H1 (cell line): Measurements from ENCODE around the gene PRKAB2. TPM values are rescaled to one million over a fixed set of nuclear protein-coding genes. Genes with fewer than 3 reads are reported as not detected.

Experiments used
- CTCF ChIA-PET: fragments of 300-600 bp; sonication (Branson Sonifier 250); formaldehyde crosslinking; loops from one replicate; lab custom pipeline; 2021; ENCODE audit not compliant: partially characterized antibody; lab: Charles Lee
- POLR2A ChIA-PET: fragments of 300-600 bp; sonication (Branson Sonifier 250); formaldehyde crosslinking; loops from one replicate; lab custom pipeline; 2021; ENCODE audit warnings: inconsistent platforms; ENCODE audit not compliant: partially characterized antibody; lab: Charles Lee
- DNase-seq, 2 experiments: peaks; one replicate each; pipeline versions ENCODE4 v3.0.0 to v3.0.0-alpha.2; 2010 to 2022; ENCODE audit warnings: low spot score in 2 of 2, low read depth in 1 of 2, mixed read lengths in 1 of 2
- FAIRE-seq: peaks from 2 replicates; lab custom pipeline; 2011; peaks lifted over from hg19 to GRCh38; lab: Jason Lieb, UNC
- H2AFZ ChIP-seq: 2 replicates; pipeline ENCODE4 v1.8.1; 2012; ENCODE audit warnings: low read length, inconsistent platforms
- H2AK5ac ChIP-seq: 2 replicates; pipeline ENCODE4 v1.6.1; 2013; ENCODE audit warnings: low read depth, low read length
- H2BK120ac ChIP-seq: replicated peaks from 2 replicates; pipeline ENCODE3; 2013; ENCODE audit warnings: low read depth, low read length, inconsistent platforms
- H2BK12ac ChIP-seq: 2 replicates; pipeline ENCODE4 v1.6.1; 2013; ENCODE audit warnings: low read depth, low read length
- H2BK15ac ChIP-seq: 2 replicates; pipeline ENCODE4 v1.6.1; 2013; ENCODE audit warnings: low read length
- H2BK20ac ChIP-seq: 2 replicates; pipeline ENCODE4 v1.6.1; 2013; ENCODE audit warnings: low read length
- H2BK5ac ChIP-seq: 2 replicates; pipeline ENCODE4 v1.6.1; 2013; ENCODE audit warnings: low read depth, low read length
- H3K14ac ChIP-seq: 2 replicates; pipeline ENCODE4 v1.6.1; 2013; ENCODE audit warnings: inconsistent platforms; ENCODE audit not compliant: insufficient read length
- H3K18ac ChIP-seq: 2 replicates; pipeline ENCODE4 v1.6.1; 2013; ENCODE audit warnings: low read length; ENCODE audit errors: extremely low read depth
- H3K23ac ChIP-seq: 2 replicates; pipeline ENCODE4 v1.6.1; 2013; ENCODE audit warnings: inconsistent platforms; ENCODE audit not compliant: insufficient read length
- H3K23me2 ChIP-seq: 2 replicates; pipeline ENCODE4 v1.6.1; 2013; ENCODE audit warnings: low read depth, low read length
- H3K27ac ChIP-seq: 2 replicates; pipeline ENCODE4 v1.6.1; 2011; ENCODE audit warnings: low read depth, low read length, inconsistent platforms
- H3K27me3 ChIP-seq, 4 experiments: replicated peaks in 1 of 4; 1 replicate in 1 of 4; 2 replicates in 3 of 4; pipeline versions ENCODE4 v1.6.1 to v1.8.1; 2011 to 2013; ENCODE audit warnings: low read length in 3 of 4, mild to moderate bottlenecking in 3 of 4, inconsistent platforms in 2 of 4, mixed read lengths in 2 of 4, moderate library complexity in 1 of 4; ENCODE audit not compliant: control insufficient read depth in 3 of 4, insufficient read depth in 3 of 4; ENCODE audit errors: extremely low read depth in 1 of 4
- H3K36me3 ChIP-seq, 4 experiments: 2 replicates each; pipeline versions ENCODE4 v1.6.1 to v1.8.1; 2011 to 2013; ENCODE audit warnings: mild to moderate bottlenecking in 4 of 4, low read length in 3 of 4, moderate library complexity in 2 of 4, control low read depth in 1 of 4, inconsistent platforms in 1 of 4; ENCODE audit not compliant: insufficient read depth in 4 of 4, control insufficient read depth in 2 of 4
- H3K4ac ChIP-seq: replicated peaks from 2 replicates; pipeline ENCODE3; 2013; ENCODE audit warnings: low read length, low read depth, mixed read lengths, inconsistent platforms; ENCODE audit not compliant: insufficient read length
- H3K4me1 ChIP-seq, 4 experiments: replicated peaks in 1 of 4; 1 replicate in 1 of 4; 2 replicates in 3 of 4; pipeline versions ENCODE4 v1.6.1 to v1.8.1; 2011 to 2013; ENCODE audit warnings: low read length in 3 of 4, inconsistent platforms in 2 of 4, mixed read lengths in 1 of 4; ENCODE audit not compliant: insufficient read depth in 4 of 4, control insufficient read depth in 3 of 4
- H3K4me2 ChIP-seq, 2 experiments: 2 replicates each; pipeline versions ENCODE4 v1.6.1 to v1.8.1; 2011 to 2013; ENCODE audit warnings: low read depth in 2 of 2, low read length in 2 of 2, control low read depth in 1 of 2, inconsistent platforms in 1 of 2, mild to moderate bottlenecking in 1 of 2; ENCODE audit not compliant: insufficient read depth in 1 of 2
- H3K4me3 ChIP-seq, 4 experiments: fragments of 200-600, 300-600 bp in 1 of 4; sonication (generic), shearing (Covaris generic), sonication (Bioruptor Twin) in 1 of 4; 2 replicates each; pipeline versions ENCODE4 v1.5.1 to v1.8.1; 2011 to 2016; ENCODE audit warnings: low read length in 4 of 4, low read depth in 3 of 4, control low read depth in 2 of 4, inconsistent platforms in 2 of 4, mild to moderate bottlenecking in 2 of 4, mixed read lengths in 1 of 4, moderate library complexity in 1 of 4; ENCODE audit not compliant: insufficient read depth in 2 of 4; ENCODE audit errors: extremely low read depth in 1 of 4
- H3K56ac ChIP-seq: replicated peaks from 2 replicates; pipeline ENCODE3; 2013; ENCODE audit warnings: low read depth, mild to moderate bottlenecking, mixed read lengths, low read length, inconsistent platforms; ENCODE audit not compliant: insufficient read length
- H3K79me1 ChIP-seq: 2 replicates; pipeline ENCODE4 v1.6.1; 2013; ENCODE audit warnings: low read depth, low read length, control low read depth
- H3K79me2 ChIP-seq, 2 experiments: 2 replicates each; pipeline versions ENCODE4 v1.6.1 to v1.8.1; 2012 to 2013; ENCODE audit warnings: low read length in 2 of 2, mild to moderate bottlenecking in 2 of 2, inconsistent platforms in 1 of 2; ENCODE audit not compliant: insufficient read depth in 2 of 2, control insufficient read depth in 1 of 2
- H3K9ac ChIP-seq, 4 experiments: replicated peaks in 1 of 4; 1 replicate in 1 of 4; 2 replicates in 3 of 4; pipeline versions ENCODE4 v1.6.1 to v1.8.1; 2011 to 2013; ENCODE audit warnings: low read depth in 3 of 4, low read length in 3 of 4, control low read depth in 2 of 4, mild to moderate bottlenecking in 2 of 4, moderate library complexity in 2 of 4, inconsistent platforms in 1 of 4; ENCODE audit errors: extremely low read depth in 1 of 4
- H3K9me3 ChIP-seq, 2 experiments: 2 replicates each; pipeline versions ENCODE4 v1.6.1 to v1.8.1; 2012 to 2013; ENCODE audit warnings: mild to moderate bottlenecking in 2 of 2, moderate library complexity in 2 of 2, control low read depth in 1 of 2, inconsistent platforms in 1 of 2, low read depth in 1 of 2, low read length in 1 of 2, mixed read lengths in 1 of 2; ENCODE audit not compliant: insufficient read depth in 2 of 2
- H4K20me1 ChIP-seq, 2 experiments: replicated peaks in 1 of 2; 2 replicates each; pipeline versions ENCODE3 to v1.8.1; 2011 to 2013; ENCODE audit warnings: inconsistent platforms in 2 of 2, low read length in 2 of 2, mild to moderate bottlenecking in 1 of 2; ENCODE audit not compliant: insufficient read depth in 2 of 2, control insufficient read depth in 1 of 2
- H4K5ac ChIP-seq: 2 replicates; pipeline ENCODE4 v1.6.1; 2013; ENCODE audit warnings: low read length, low read depth, mixed read lengths, inconsistent platforms; ENCODE audit not compliant: insufficient read length
- H4K8ac ChIP-seq: 2 replicates; pipeline ENCODE4 v1.8.0; 2013; ENCODE audit warnings: mild to moderate bottlenecking, moderate library complexity, low read length, inconsistent platforms; ENCODE audit not compliant: insufficient read depth; ENCODE audit errors: extremely low read depth
- H4K91ac ChIP-seq: replicated peaks from 2 replicates; pipeline ENCODE3; 2013; ENCODE audit warnings: low read length, mixed read lengths, inconsistent platforms; ENCODE audit not compliant: insufficient read length
- HDAC6 ChIP-seq: IDR thresholded peaks from one replicate; pipeline ENCODE4 v1.7.1; 2012; ENCODE audit warnings: low read depth, mild to moderate bottlenecking, inconsistent platforms, low read length, moderate library complexity
- MAX ChIP-seq: IDR thresholded peaks from 2 replicates; pipeline ENCODE4 v1.6.1; 2012; ENCODE audit warnings: inconsistent platforms
- PHF8 ChIP-seq: fragments of 200-600 bp; sonication (generic); conservative IDR thresholded peaks from 2 replicates; pipeline ENCODE4 v1.7.1; 2012; ENCODE audit warnings: low read depth, mild to moderate bottlenecking, inconsistent platforms, low read length, moderate library complexity
- SRF ChIP-seq: IDR thresholded peaks from 2 replicates; pipeline ENCODE4 v1.6.1; 2011; ENCODE audit warnings: mild to moderate bottlenecking, low read depth, low read length, moderate library complexity
- WGBS, 2 experiments: shearing (Covaris generic) in 1 of 2; methylation state at CpG; one replicate each; pipeline versions ENCODE4 v1.1.6 to v1.1.7; 2013 to 2015; ENCODE audit warnings: low lambda C conversion rate in 2 of 2, mixed read lengths in 2 of 2, inconsistent platforms in 1 of 2, low coverage in 1 of 2, missing lambda C conversion rate in 1 of 2; ENCODE audit not compliant: insufficient replicate concordance in 2 of 2, insufficient coverage in 1 of 2, insufficient read length in 1 of 2; ENCODE audit errors: extremely low coverage in 1 of 2, missing lambda C conversion rate in 1 of 2; 5-methylcytosine and 5-hydroxymethylcytosine counted together
- polyA plus RNA-seq, 7 experiments: library from polyadenylated mRNA; depleted of rRNA in 3 of 7; stranded (reverse) in 5 of 7; unstranded in 2 of 7; fragments of >200 nt in 5 of 7; fragments of 200-250 nt in 2 of 7; gene quantifications; 1 replicate in 5 of 7; 2 replicates in 1 of 7; 4 replicates in 1 of 7; pipeline versions ENCODE4 v1.2.1 to v1.2.3, GENCODE V29; 2011 to 2013; ENCODE audit warnings: missing spikeins in 2 of 7, mixed read lengths in 2 of 7
- total RNA-seq: library from RNA; stranded (reverse); fragmentation: NEBNext Ultra II Directional; extraction: Animal tissue kit (Norgen Biotek cat#: 25700); gene quantifications from 2 replicates; pipeline ENCODE4 v1.2.1, GENCODE V29; 2021
- TF ChIP-seq, protein P1 (sequence below): IDR thresholded peaks from 2 replicates; pipeline ENCODE4 v1.6.1; 2011; ENCODE audit warnings: low read depth, mild to moderate bottlenecking, low read length; ENCODE audit not compliant: insufficient read depth

PRKAB2 gene
- total and polyA plus RNA-seq, 2 of the 8 experiments (the other 6 are each of a cell fraction or from before 2014, with no cell fraction given), result 15.0 to 18.9 TPM

GRCh38 chr1:147201786-147202185 lies 29.5 kb upstream of the PRKAB2 start:
- Histone ChIP-seq H2BK120ac (no peak overlapping the region), H2BK12ac (no peak overlapping the region), H3K79me2 (no peaks in the 10 kb centered on the region), H2AFZ (no peak overlapping the region), H3K23me2 (no peaks in the 10 kb centered on the region), H3K14ac (no peak overlapping the region), H3K36me3 (no peaks in the 10 kb centered on the region), H4K8ac (no peak overlapping the region), H3K18ac (no peak overlapping the region), H3K4me1 (no peaks in the 10 kb centered on the region), H3K4me2 (no peak overlapping the region), H3K4me3 (no peak overlapping the region), H3K4ac (no peak overlapping the region), H4K5ac (no peak overlapping the region), H3K27me3 (no peaks in the 10 kb centered on the region), H3K79me1 (no peaks in the 10 kb centered on the region), H3K27ac (no peak overlapping the region), H4K91ac (no peak overlapping the region), H3K23ac (no peak overlapping the region), H2BK20ac (no peak overlapping the region), H2AK5ac (no peak overlapping the region), H3K9ac (no peak overlapping the region), H4K20me1 (no peaks in the 10 kb centered on the region), H2BK15ac (no peak overlapping the region), H3K56ac (no peak overlapping the region), H3K9me3 (no peaks in the 10 kb centered on the region), H2BK5ac (no peak overlapping the region)
- ChIA-PET CTCF (no interaction called here), POLR2A (interaction anchor here (2.1 kb wide), 1 partner anchor 29 kb away, joined by 6 read pairs; no protein-coding TSS in a partner anchor)
- 100% methylated on average over 1 of the region's 1 CpG; no CpG with 5 or more reads in 1 of the 2 experiments for WGBS, 2 experiments
- no peak for TF ChIP-seq PHF8
- TF ChIP-seq MAX, result no peak
- no peak for TF ChIP-seq HDAC6
- TF ChIP-seq, protein P1, sequence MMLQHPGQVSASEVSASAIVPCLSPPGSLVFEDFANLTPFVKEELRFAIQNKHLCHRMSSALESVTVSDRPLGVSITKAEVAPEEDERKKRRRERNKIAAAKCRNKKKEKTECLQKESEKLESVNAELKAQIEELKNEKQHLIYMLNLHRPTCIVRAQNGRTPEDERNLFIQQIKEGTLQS, result no peak
- no peak for TF ChIP-seq SRF
- DNase-seq, result no peak
- no peak for FAIRE-seq
